Measurements from ENCODE around the gene RPL18. TPM values are rescaled to one million over a fixed set of nuclear protein-coding genes. Genes with fewer than 3 reads are reported as not detected.

Gene RPL18
- total RNA-seq, 2 donors from 2014 or later = 2,402 to 3,112 TPM

GRCh38 chr19:48664476-48664875 is 45.5 kb upstream of the RPL18 start:
- H3K36me3 ChIP-seq (replicated peaks in 1 of 2; ENCODE audit: insufficient read depth in 1 of 2, low read depth in 2 of 2) = no peaks in the 10 kb centered on the region
- no peaks in the 10 kb centered on the region for H3K9me3 ChIP-seq
- H3K4me3 ChIP-seq = no peak overlapping the region
- ATAC-seq (no peak), DNase-seq (no peak)
- 89 to 100% methylated on average over 1 to 14 of the region's 14 CpGs for WGBS, 2 donors
- H3K27me3 ChIP-seq = no peaks in the 10 kb centered on the region
- TF ChIP-seq POLR2A (IDR thresholded peaks at IDR 0.05) = no peak
- TF ChIP-seq, protein P1, sequence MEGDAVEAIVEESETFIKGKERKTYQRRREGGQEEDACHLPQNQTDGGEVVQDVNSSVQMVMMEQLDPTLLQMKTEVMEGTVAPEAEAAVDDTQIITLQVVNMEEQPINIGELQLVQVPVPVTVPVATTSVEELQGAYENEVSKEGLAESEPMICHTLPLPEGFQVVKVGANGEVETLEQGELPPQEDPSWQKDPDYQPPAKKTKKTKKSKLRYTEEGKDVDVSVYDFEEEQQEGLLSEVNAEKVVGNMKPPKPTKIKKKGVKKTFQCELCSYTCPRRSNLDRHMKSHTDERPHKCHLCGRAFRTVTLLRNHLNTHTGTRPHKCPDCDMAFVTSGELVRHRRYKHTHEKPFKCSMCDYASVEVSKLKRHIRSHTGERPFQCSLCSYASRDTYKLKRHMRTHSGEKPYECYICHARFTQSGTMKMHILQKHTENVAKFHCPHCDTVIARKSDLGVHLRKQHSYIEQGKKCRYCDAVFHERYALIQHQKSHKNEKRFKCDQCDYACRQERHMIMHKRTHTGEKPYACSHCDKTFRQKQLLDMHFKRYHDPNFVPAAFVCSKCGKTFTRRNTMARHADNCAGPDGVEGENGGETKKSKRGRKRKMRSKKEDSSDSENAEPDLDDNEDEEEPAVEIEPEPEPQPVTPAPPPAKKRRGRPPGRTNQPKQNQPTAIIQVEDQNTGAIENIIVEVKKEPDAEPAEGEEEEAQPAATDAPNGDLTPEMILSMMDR (IDR thresholded peaks at IDR 0.05) = no peak
- intact Hi-C loops (cut with DNase I) = no loop called here
- no peak overlapping the region for H3K27ac ChIP-seq
- H3K4me1 ChIP-seq = peaks cover 11% of the 10 kb centered on the region

GRCh38 chr19:48663667-48664066 is 44.7 kb upstream of the RPL18 start:
- intact Hi-C loops (cut with DNase I) = no loop called here
- DNase-seq (no peak), ATAC-seq (no peak)
- Histone ChIP-seq H3K36me3 (replicated peaks in 1 of 2; ENCODE audit: insufficient read depth in 1 of 2, low read depth in 2 of 2) (no peaks in the 10 kb centered on the region), H3K27ac (no peak overlapping the region), H3K4me1 (peaks cover 11% of the 10 kb centered on the region), H3K27me3 (no peaks in the 10 kb centered on the region), H3K4me3 (no peak overlapping the region), H3K9me3 (no peaks in the 10 kb centered on the region)
- no peak for TF ChIP-seq POLR2A (IDR thresholded peaks at IDR 0.05)
- TF ChIP-seq, protein P1 (IDR thresholded peaks at IDR 0.05) = no peak
- WGBS, 2 donors = 90 to 91% methylated on average over 4 of the region's 4 CpGs

GRCh38 chr19:48661711-48662090 is 42.7 kb upstream of the RPL18 start:
- no peak for DNase-seq
- ATAC-seq = no peak
- no peaks in the 10 kb centered on the region for H3K27me3 ChIP-seq
- 80 to 87% methylated on average over 2 to 50 of the region's 50 CpGs for WGBS, 2 donors
- no peak overlapping the region for H3K27ac ChIP-seq
- H3K9me3 ChIP-seq = no peaks in the 10 kb centered on the region
- TF ChIP-seq POLR2A (IDR thresholded peaks at IDR 0.05) = no peak
- TF ChIP-seq, protein P1 (IDR thresholded peaks at IDR 0.05) = no peak
- H3K4me3 ChIP-seq = no peak overlapping the region
- no peaks in the 10 kb centered on the region for H3K36me3 ChIP-seq (replicated peaks in 1 of 2; ENCODE audit: insufficient read depth in 1 of 2, low read depth in 2 of 2)
- peaks cover 11% of the 10 kb centered on the region for H3K4me1 ChIP-seq
- intact Hi-C loops (cut with DNase I) = no loop called here

DNA sequence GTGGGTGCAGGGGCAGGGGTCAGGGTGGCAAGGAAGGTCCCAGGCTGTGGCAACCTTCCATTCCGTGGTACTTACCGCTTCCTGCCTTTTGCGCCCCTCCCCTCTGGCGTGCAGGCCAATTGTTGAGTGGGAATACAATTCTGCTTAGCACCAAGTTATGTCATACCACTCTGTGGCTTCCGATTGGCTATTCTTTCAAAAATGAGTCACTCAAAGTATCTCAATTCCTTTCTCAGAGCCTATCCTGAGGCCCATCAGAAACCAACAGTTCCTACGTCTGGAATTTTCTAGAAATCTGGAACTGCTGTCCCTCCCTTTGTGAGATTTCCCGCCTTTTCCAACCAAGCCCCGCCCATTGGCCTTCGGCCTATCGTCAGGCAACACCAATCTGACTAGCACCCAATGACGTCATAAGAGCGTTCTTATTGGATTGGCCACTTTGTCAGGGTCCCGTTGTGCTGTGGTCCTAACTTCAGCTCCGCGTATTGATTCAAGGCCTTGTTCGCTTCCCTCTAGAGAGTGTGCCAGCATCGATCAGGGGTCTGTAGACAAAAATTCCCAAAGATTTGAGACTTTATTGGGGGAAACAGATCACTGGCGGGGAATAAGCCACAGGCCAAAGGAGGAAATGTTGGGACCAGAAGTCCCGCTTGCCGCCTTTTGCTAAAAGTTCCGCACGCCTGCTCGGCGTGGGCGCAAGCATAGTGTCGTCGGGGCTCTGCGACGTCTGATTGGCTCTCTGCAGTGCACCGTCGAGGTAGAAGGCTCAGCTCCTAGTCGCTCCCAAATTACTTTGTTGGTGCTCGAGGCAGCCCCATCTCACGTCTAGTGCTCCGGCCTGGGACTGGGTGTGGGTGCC is 42.1 kb upstream of the RPL18 start:
- intact Hi-C loops (cut with DNase I) = no loop called here
- Histone ChIP-seq H3K9me3 (no peaks in the 10 kb centered on the region), H3K27ac (peak overlapping the region in 3 of 4 donors; percentile 15 to 65 (median 42)), H3K36me3 (replicated peaks in 1 of 2; ENCODE audit: insufficient read depth in 1 of 2, low read depth in 2 of 2) (no peaks in the 10 kb centered on the region), H3K4me3 (no peak overlapping the region), H3K27me3 (no peaks in the 10 kb centered on the region), H3K4me1 (peaks cover 11% of the 10 kb centered on the region)
- no peak for TF ChIP-seq POLR2A (IDR thresholded peaks at IDR 0.05)
- TF ChIP-seq, protein P1 (IDR thresholded peaks at IDR 0.05) = no peak
- 55% methylated on average over 31 to 35 of the region's 35 CpGs for WGBS, 2 donors
- DNase-seq (peak; percentile 84 to 90 (median 86)), ATAC-seq (peak; percentile 90)

Measured in body of pancreas (tissue), 4 donors.